ENCODE data around the gene SYTL1. TPM values are rescaled to one million over a fixed set of nuclear protein-coding genes. Genes with fewer than 3 reads are reported as not detected.

Gene SYTL1
- total and polyA plus RNA-seq, 2 donors, result 49.4 to 167 TPM

GRCh38 chr1:27394282-27394658, 52.4 kb downstream of the SYTL1 start:
- peaks cover 13 to 41% of the 10 kb centered on the region in 2 donors for H3K4me1 ChIP-seq (ENCODE audit: control insufficient read depth in 2 of 2, insufficient read depth in 2 of 2, low read length in 2 of 2)
- DNase-seq (ENCODE audit: low read depth in 6 of 9, low spot score in 9 of 9), result no peak
- 97% methylated on average over 9 of the region's 9 CpGs for WGBS
- H3K27ac ChIP-seq (ENCODE audit: low read depth in 1 of 2, low read length in 1 of 2), result no peak overlapping the region
- H3K36me3 ChIP-seq (ENCODE audit: control insufficient read depth in 2 of 2, insufficient read depth in 2 of 2, low read length in 1 of 2), result no peaks in the 10 kb centered on the region
- H3K9me3 ChIP-seq (ENCODE audit: control insufficient read depth in 2 of 2, insufficient read depth in 1 of 2, low read length in 1 of 2), result peaks cover 1 to 7% of the 10 kb centered on the region in 2 donors
- no peak overlapping the region for H3K4me3 ChIP-seq (ENCODE audit: low read length in 2 of 2)
- peaks cover 9 to 27% of the 10 kb centered on the region in 2 donors for H3K27me3 ChIP-seq (ENCODE audit: control insufficient read depth in 2 of 2, insufficient read depth in 1 of 2, low read length in 1 of 2)

- no peak overlapping the region for H3K27ac ChIP-seq (ENCODE audit: low read depth in 1 of 2, low read length in 1 of 2)
- DNase-seq (ENCODE audit: low read depth in 6 of 9, low spot score in 9 of 9), result no peak
- peaks cover 9 to 27% of the 10 kb centered on the region in 2 donors for H3K27me3 ChIP-seq (ENCODE audit: control insufficient read depth in 2 of 2, insufficient read depth in 1 of 2, low read length in 1 of 2)
- H3K4me1 ChIP-seq (ENCODE audit: control insufficient read depth in 2 of 2, insufficient read depth in 2 of 2, low read length in 2 of 2), result peaks cover 13 to 44% of the 10 kb centered on the region in 2 donors
- no peaks in the 10 kb centered on the region for H3K36me3 ChIP-seq (ENCODE audit: control insufficient read depth in 2 of 2, insufficient read depth in 2 of 2, low read length in 1 of 2)
- no peak overlapping the region for H3K4me3 ChIP-seq (ENCODE audit: low read length in 2 of 2)
- H3K9me3 ChIP-seq (ENCODE audit: control insufficient read depth in 2 of 2, insufficient read depth in 1 of 2, low read length in 1 of 2), result peaks cover 1 to 7% of the 10 kb centered on the region in 2 donors
- WGBS, result 96% methylated on average over 1 of the region's 1 CpG
Measured at GRCh38 chr1:27394925-27395324, 53.1 kb downstream of the SYTL1 start.

- peak; percentile 39 to 84 (median 67) for DNase-seq (ENCODE audit: low read depth in 6 of 9, low spot score in 9 of 9)
- Histone ChIP-seq H3K27ac (ENCODE audit: low read depth in 1 of 2, low read length in 1 of 2) (no peak overlapping the region), H3K27me3 (ENCODE audit: control insufficient read depth in 2 of 2, insufficient read depth in 1 of 2, low read length in 1 of 2) (peaks cover 7 to 26% of the 10 kb centered on the region in 2 donors), H3K36me3 (ENCODE audit: control insufficient read depth in 2 of 2, insufficient read depth in 2 of 2, low read length in 1 of 2) (no peaks in the 10 kb centered on the region), H3K4me1 (ENCODE audit: control insufficient read depth in 2 of 2, insufficient read depth in 2 of 2, low read length in 2 of 2) (peaks cover 13 to 44% of the 10 kb centered on the region in 2 donors), H3K9me3 (ENCODE audit: control insufficient read depth in 2 of 2, insufficient read depth in 1 of 2, low read length in 1 of 2) (peaks cover 1 to 7% of the 10 kb centered on the region in 2 donors), H3K4me3 (ENCODE audit: low read length in 2 of 2) (no peak overlapping the region)
- WGBS, result 18% methylated on average over 10 of the region's 10 CpGs
Measured at GRCh38 chr1:27395441-27396195, 53.8 kb downstream of the SYTL1 start.

DNA sequence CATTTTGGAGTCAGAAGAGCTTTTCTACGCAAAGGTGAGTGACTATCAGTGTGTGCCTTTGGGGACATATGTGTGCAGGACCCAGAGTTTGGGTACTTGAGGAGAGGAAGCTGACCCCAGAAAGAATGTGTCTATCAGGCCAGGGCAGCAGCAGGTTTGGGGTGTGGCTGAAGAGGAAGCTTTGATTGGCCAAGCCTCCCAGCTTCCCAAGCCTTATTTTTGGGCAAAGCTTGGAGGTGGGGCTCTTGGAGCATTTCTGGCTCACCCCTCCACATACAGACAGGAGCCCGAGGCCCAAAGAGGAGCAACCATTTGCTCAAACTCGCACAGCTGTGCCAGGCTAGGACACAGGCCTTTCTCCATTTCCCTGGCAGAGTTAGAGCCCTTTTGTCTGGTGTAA, 55.3 kb downstream of the SYTL1 start:
- Histone ChIP-seq H3K9me3 (ENCODE audit: control insufficient read depth in 2 of 2, insufficient read depth in 1 of 2, low read length in 1 of 2) (peaks cover 0 to 3% of the 10 kb centered on the region in 2 donors), H3K4me1 (ENCODE audit: control insufficient read depth in 2 of 2, insufficient read depth in 2 of 2, low read length in 2 of 2) (peaks cover 10 to 46% of the 10 kb centered on the region in 2 donors), H3K4me3 (ENCODE audit: low read length in 2 of 2) (no peak overlapping the region), H3K36me3 (ENCODE audit: control insufficient read depth in 2 of 2, insufficient read depth in 2 of 2, low read length in 1 of 2) (no peaks in the 10 kb centered on the region), H3K27me3 (ENCODE audit: control insufficient read depth in 2 of 2, insufficient read depth in 1 of 2, low read length in 1 of 2) (peaks cover 0 to 11% of the 10 kb centered on the region in 2 donors), H3K27ac (ENCODE audit: low read depth in 1 of 2, low read length in 1 of 2) (no peak overlapping the region)
- WGBS, result 96% methylated on average over 3 of the region's 3 CpGs
- DNase-seq (ENCODE audit: low read depth in 6 of 9, low spot score in 9 of 9), result no peak

DNA sequence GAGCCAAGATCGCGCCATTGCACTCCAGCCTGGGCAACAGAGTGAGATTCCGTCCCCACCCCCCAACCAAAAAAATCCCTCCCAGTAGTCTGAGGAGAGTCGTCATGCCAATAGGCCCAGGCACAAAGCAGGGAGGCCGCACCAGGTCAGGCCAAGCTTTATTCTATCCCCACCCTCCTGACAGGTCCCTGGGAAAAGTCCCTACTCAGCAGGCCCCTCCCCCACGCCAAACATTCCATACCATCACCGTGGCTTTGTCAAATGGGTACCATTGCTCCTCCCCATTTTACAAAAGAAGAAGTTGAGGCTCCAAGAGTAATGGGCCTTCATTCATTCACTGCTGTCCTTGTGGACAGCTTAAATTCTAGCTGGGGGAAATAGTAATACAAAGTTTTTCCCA, 55.9 kb downstream of the SYTL1 start:
- Histone ChIP-seq H3K4me3 (ENCODE audit: low read length in 2 of 2) (no peak overlapping the region), H3K36me3 (ENCODE audit: control insufficient read depth in 2 of 2, insufficient read depth in 2 of 2, low read length in 1 of 2) (no peaks in the 10 kb centered on the region), H3K9me3 (ENCODE audit: control insufficient read depth in 2 of 2, insufficient read depth in 1 of 2, low read length in 1 of 2) (peaks cover 0 to 3% of the 10 kb centered on the region in 2 donors), H3K4me1 (ENCODE audit: control insufficient read depth in 2 of 2, insufficient read depth in 2 of 2, low read length in 2 of 2) (peaks cover 11 to 48% of the 10 kb centered on the region in 2 donors), H3K27me3 (ENCODE audit: control insufficient read depth in 2 of 2, insufficient read depth in 1 of 2, low read length in 1 of 2) (peaks cover 0 to 7% of the 10 kb centered on the region in 2 donors), H3K27ac (ENCODE audit: low read depth in 1 of 2, low read length in 1 of 2) (no peak overlapping the region)
- no peak for DNase-seq (ENCODE audit: low read depth in 6 of 9, low spot score in 9 of 9)
- 89% methylated on average over 7 of the region's 7 CpGs for WGBS

GRCh38 chr1:27398405-27399149, 56.8 kb downstream of the SYTL1 start:
- Histone ChIP-seq H3K27me3 (ENCODE audit: control insufficient read depth in 2 of 2, insufficient read depth in 1 of 2, low read length in 1 of 2) (no peaks in the 10 kb centered on the region), H3K27ac (ENCODE audit: low read depth in 1 of 2, low read length in 1 of 2) (no peak overlapping the region), H3K36me3 (ENCODE audit: control insufficient read depth in 2 of 2, insufficient read depth in 2 of 2, low read length in 1 of 2) (no peaks in the 10 kb centered on the region), H3K4me3 (ENCODE audit: low read length in 2 of 2) (no peak overlapping the region), H3K4me1 (ENCODE audit: control insufficient read depth in 2 of 2, insufficient read depth in 2 of 2, low read length in 2 of 2) (peaks cover 17 to 50% of the 10 kb centered on the region in 2 donors), H3K9me3 (ENCODE audit: control insufficient read depth in 2 of 2, insufficient read depth in 1 of 2, low read length in 1 of 2) (peaks cover 0 to 3% of the 10 kb centered on the region in 2 donors)
- DNase-seq (ENCODE audit: low read depth in 6 of 9, low spot score in 9 of 9), result no peak
- 97% methylated on average over 4 of the region's 4 CpGs for WGBS

GRCh38 chr1:27399251-27400025, 57.6 kb downstream of the SYTL1 start:
- Histone ChIP-seq H3K4me3 (ENCODE audit: low read length in 2 of 2) (no peak overlapping the region), H3K27ac (ENCODE audit: low read depth in 1 of 2, low read length in 1 of 2) (no peak overlapping the region), H3K27me3 (ENCODE audit: control insufficient read depth in 2 of 2, insufficient read depth in 1 of 2, low read length in 1 of 2) (no peaks in the 10 kb centered on the region), H3K9me3 (ENCODE audit: control insufficient read depth in 2 of 2, insufficient read depth in 1 of 2, low read length in 1 of 2) (peaks cover 0 to 3% of the 10 kb centered on the region in 2 donors), H3K4me1 (ENCODE audit: control insufficient read depth in 2 of 2, insufficient read depth in 2 of 2, low read length in 2 of 2) (peaks cover 24 to 58% of the 10 kb centered on the region in 2 donors), H3K36me3 (ENCODE audit: control insufficient read depth in 2 of 2, insufficient read depth in 2 of 2, low read length in 1 of 2) (no peaks in the 10 kb centered on the region)
- DNase-seq (ENCODE audit: low read depth in 6 of 9, low spot score in 9 of 9), result no peak
- WGBS, result 96% methylated on average over 19 of the region's 19 CpGs

DNA sequence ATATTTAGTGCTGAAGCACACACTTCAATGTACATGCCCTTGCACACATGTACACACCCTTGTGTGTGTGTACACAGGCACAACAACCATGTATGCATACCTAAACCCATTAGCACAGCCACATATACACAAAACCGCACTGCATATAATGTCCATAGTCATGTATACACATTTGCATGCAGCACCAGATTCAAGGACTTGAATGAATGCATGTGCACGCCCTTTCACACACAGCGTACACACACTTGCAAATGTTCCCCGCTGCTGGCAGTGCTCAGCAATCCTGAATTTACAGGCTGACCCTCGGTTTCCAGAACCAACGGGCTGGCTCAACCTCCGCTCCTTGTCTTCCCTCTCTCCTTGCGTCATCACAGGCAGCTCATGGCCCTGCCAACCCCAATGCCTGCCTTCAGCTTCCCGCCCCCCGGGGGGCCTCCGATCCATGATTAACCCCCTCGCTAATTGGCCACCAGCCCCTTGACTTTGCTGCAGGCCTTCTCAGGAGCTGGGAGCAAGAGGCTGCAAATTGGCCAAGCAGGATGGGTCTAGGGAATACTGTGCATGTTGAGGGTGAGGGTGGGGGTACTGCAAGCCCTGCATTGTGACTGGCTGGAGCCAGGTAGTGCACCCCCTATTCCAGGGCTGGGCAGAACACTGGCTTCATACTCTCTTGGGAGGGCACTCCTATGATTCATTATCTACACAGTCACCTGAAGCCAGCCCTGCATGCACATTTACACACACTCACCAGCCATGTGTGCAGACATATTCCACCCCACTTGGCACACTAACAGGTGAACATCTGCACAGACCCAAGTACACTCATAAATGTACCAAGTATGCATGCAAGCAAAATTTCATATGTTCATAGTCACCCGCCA, 58.5 kb downstream of the SYTL1 start:
- H3K27me3 ChIP-seq (ENCODE audit: control insufficient read depth in 2 of 2, insufficient read depth in 1 of 2, low read length in 1 of 2), result no peaks in the 10 kb centered on the region
- no peak overlapping the region for H3K4me3 ChIP-seq (ENCODE audit: low read length in 2 of 2)
- no peak for DNase-seq (ENCODE audit: low read depth in 6 of 9, low spot score in 9 of 9)
- H3K36me3 ChIP-seq (ENCODE audit: control insufficient read depth in 2 of 2, insufficient read depth in 2 of 2, low read length in 1 of 2), result no peaks in the 10 kb centered on the region
- peaks cover 0 to 3% of the 10 kb centered on the region in 2 donors for H3K9me3 ChIP-seq (ENCODE audit: control insufficient read depth in 2 of 2, insufficient read depth in 1 of 2, low read length in 1 of 2)
- H3K27ac ChIP-seq (ENCODE audit: low read depth in 1 of 2, low read length in 1 of 2), result no peak overlapping the region
- WGBS, result 93% methylated on average over 13 of the region's 13 CpGs
- H3K4me1 ChIP-seq (ENCODE audit: control insufficient read depth in 2 of 2, insufficient read depth in 2 of 2, low read length in 2 of 2), result peaks cover 25 to 64% of the 10 kb centered on the region in 2 donors
